Cardiac fibroblast (primary cell): ENCODE measurements around the gene RAB11FIP5.
A peak's percentile ranks its signal among the peaks of the same experiment; 100 is the strongest.
"Not testable (repeated sequence)": the region's sequence is repeated elsewhere in the genome, so short reads cannot be mapped to it uniquely, and the experiment has no call there.

ENCODE experiments used
- DNase-seq, 2 donors: peaks; one replicate each; pipeline versions ENCODE4 v3.0.0 to v3.0.0-alpha.2; 2010; ENCODE audit warnings: low read depth in 2 of 2
- H3K4me3 ChIP-seq, 2 donors: replicated peaks in 1 of 2; 1 replicate in 1 of 2; 2 replicates in 1 of 2; pipeline ENCODE4 v1.5.1; 2011; ENCODE audit warnings: low read depth in 2 of 2, low read length in 2 of 2, mild to moderate bottlenecking in 2 of 2, moderate library complexity in 1 of 2
- TF ChIP-seq, protein P1 (sequence below): IDR thresholded peaks from one replicate; pipeline ENCODE4 v1.5.1; 2011; ENCODE audit warnings: low read depth, mild to moderate bottlenecking, low read length, inconsistent platforms

The RAB11FIP5 gene

DNA sequence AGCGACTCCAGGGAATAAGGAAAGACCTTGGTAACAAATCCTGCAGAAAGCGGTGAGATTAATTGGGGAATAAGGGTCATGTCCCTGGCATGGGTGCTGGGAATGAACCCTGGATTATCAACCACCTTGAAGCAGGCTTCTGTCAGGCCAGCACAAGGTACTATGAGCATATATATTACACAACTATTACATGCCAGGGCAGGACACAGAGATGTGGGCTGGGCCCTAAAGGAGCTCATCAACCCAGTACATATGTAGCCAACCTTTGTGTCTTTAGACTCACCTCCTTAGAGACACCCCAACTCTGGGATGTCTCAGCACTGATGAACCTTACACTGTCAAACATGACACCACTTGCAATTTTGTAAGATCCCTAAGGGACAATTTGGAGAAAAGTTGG, 44.6 kb downstream of the RAB11FIP5 start:
- TF ChIP-seq, protein P1, sequence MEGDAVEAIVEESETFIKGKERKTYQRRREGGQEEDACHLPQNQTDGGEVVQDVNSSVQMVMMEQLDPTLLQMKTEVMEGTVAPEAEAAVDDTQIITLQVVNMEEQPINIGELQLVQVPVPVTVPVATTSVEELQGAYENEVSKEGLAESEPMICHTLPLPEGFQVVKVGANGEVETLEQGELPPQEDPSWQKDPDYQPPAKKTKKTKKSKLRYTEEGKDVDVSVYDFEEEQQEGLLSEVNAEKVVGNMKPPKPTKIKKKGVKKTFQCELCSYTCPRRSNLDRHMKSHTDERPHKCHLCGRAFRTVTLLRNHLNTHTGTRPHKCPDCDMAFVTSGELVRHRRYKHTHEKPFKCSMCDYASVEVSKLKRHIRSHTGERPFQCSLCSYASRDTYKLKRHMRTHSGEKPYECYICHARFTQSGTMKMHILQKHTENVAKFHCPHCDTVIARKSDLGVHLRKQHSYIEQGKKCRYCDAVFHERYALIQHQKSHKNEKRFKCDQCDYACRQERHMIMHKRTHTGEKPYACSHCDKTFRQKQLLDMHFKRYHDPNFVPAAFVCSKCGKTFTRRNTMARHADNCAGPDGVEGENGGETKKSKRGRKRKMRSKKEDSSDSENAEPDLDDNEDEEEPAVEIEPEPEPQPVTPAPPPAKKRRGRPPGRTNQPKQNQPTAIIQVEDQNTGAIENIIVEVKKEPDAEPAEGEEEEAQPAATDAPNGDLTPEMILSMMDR: no peak
- no peak for DNase-seq
- H3K4me3 ChIP-seq: no peak overlapping the region

DNA sequence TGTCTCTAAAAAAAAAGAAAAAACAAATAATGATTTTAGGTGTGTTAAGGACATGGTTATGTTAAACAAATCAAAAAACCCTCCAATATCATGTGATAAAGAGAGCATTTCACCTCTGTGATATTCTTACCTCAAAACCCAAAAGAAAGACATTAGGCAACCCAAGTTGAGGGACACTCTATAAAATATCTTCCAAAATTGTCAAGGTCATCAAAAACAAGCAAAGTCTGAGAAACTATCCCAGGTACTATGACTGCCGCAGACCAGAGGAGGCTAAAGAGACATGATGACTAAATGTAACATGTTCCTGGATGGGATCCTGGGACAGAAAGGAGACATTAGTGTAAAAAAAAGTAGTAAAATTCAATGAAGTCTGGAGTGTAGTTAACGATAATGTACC, 45.7 kb downstream of the RAB11FIP5 start:
- no peak overlapping the region for H3K4me3 ChIP-seq
- TF ChIP-seq, protein P1: no peak
- no peak for DNase-seq

DNA sequence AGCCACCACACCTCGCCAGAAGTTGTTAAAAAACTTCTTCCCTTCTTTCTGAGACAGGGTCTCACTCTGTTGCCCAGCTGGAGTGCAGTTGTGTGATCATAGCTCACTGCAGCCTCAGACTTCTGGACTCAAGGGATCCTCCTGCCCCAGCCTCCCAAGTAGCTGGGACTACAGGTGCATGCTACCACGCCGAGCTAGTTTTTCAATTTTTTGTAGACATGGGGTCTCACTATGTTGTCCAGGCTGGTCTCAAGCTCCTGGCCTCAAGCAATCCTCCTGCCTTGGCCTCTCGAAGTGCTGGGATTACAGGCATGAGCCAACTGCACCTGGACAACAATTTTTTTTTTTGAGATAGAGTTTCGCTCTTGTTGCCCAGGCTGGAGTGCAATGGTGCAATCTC, 47.7 kb downstream of the RAB11FIP5 start:
- not testable (repeated sequence) for DNase-seq

DNA sequence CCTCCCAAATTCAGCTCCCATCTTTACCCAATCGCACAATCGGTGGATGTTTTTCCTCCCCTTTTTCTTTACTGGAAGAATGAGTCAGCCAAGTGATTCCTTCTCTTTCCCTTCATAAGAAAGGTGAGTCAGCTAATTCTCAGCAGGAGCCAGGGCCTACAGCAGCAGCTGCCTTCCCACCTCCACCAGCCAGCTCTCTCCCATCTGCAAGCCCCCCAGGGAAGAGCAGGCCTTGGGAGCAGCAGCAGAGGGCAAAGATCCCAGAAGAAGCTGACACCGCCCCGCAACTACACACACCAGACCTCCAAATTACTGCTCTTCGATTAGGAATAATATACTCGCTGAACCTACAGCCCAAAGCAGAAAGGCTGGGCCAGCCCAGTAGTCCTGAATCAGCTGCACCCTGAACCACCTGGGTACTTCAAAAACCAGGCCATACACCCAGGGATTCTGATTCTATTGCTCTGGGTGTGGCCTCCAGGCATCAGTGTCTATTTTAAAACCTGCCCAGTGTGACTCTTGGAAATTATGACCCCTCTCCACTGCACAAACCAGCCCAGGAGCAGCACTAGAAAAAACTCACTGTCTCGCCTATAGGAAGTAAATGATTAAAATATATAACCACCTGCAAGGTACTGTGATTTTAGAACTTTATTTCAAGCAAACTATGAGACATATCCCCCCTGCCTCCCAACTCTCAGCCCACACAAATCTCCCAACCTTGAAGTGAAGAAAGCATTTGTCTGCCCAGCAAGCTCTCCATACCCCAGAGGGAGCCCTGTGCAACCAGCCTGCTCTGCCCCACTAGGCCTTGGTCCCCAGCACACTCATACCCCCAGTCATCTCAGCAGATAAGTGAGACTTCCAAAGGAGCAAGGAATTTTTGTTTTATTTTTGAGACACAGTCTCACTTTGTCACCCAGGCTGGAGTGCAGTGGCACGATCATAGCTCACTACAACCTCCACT, 48.6 kb downstream of the RAB11FIP5 start:
- DNase-seq: peak; percentile 77 to 83
- TF ChIP-seq, protein P1: no peak
- no peak overlapping the region for H3K4me3 ChIP-seq

More for the DNA sequence above, 47.7 kb downstream of the RAB11FIP5 start:
- not testable (repeated sequence) for H3K4me3 ChIP-seq

DNA sequence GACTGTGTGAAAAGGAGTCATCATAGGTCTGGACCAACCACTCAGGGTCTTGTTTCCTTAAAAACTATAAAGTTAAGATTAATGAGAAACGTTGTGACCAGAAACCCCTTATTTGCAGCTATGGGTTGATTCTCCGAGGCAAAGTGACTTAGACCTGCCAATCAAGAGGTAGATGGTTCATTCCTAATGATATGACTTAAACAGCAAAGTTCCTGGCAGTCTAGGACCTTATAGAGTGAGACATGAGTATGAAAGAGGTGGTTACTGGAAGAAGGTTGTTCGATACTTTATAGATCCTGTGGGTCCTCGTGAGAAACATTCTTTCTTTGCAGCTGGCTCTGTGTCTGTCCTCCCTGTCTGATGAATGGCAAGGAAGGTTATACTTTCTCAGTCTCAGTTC, 49.3 kb downstream of the RAB11FIP5 start:
- no peak for DNase-seq
- TF ChIP-seq, protein P1: no peak
- H3K4me3 ChIP-seq: no peak overlapping the region

DNA sequence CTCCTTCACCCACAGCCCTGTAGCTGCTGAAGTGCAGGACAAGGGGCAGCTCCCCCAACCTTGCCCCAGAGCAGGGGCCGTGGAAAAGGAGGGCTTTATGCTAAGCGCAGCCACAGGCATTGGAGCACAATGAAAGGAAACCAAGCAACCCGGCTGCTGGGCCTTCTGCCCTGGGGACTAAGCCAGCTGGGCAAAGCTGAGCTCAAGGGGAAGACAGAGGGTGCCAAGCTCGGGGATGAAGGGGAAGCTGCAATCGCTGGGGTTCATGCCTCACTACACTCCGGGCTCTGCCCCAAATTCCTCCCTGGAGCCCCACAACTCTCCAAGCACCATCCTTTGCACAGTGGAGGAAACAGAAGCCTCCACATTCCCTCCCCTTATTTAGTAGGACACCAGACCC, 53.6 kb downstream of the RAB11FIP5 start:
- H3K4me3 ChIP-seq: no peak overlapping the region
- TF ChIP-seq, protein P1: no peak
- no peak for DNase-seq

DNA sequence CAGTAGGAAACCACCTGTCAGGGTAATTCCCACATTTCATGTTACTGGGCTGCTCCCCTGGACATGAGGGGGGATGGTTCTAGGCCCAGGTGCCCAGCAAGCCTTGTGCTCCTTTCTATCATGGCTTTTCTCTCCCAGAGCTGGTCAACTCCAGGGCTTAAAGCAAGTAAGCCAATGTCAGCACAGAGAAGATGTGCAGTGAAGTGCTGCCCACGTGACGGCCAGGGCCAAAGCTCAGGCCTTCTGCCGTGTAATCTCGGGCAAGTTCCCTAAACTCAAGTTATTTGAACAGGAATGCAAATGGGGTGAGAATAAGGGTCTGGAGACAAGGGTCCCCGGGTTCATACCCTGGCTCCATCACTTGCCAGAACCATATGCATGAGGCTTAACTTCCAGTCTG, 57.8 kb downstream of the RAB11FIP5 start:
- no peak overlapping the region for H3K4me3 ChIP-seq
- no peak for DNase-seq
- TF ChIP-seq, protein P1: no peak
